ENCODE results near the gene USP34.

- TF ChIP-seq CTCF (conservative IDR thresholded peaks at IDR 0.05 in 1 of 2, IDR thresholded peaks at IDR 0.05 in 1 of 2; ENCODE audit: extremely low read depth in 1 of 2, insufficient read depth in 1 of 2, low read depth in 1 of 2, low read length in 2 of 2) (no peak), EZH2 (IDR thresholded peaks at IDR 0.05; ENCODE audit: borderline replicate concordance, low read length) (no peak)
Observed at GRCh38 chr2:61434314-61434713, 36.6 kb downstream of the USP34 start.

All from mammary epithelial cell (primary cell).